ENCODE results near the gene CHRNA10.

Gene CHRNA10, protein sequence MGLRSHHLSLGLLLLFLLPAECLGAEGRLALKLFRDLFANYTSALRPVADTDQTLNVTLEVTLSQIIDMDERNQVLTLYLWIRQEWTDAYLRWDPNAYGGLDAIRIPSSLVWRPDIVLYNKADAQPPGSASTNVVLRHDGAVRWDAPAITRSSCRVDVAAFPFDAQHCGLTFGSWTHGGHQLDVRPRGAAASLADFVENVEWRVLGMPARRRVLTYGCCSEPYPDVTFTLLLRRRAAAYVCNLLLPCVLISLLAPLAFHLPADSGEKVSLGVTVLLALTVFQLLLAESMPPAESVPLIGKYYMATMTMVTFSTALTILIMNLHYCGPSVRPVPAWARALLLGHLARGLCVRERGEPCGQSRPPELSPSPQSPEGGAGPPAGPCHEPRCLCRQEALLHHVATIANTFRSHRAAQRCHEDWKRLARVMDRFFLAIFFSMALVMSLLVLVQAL

DNA sequence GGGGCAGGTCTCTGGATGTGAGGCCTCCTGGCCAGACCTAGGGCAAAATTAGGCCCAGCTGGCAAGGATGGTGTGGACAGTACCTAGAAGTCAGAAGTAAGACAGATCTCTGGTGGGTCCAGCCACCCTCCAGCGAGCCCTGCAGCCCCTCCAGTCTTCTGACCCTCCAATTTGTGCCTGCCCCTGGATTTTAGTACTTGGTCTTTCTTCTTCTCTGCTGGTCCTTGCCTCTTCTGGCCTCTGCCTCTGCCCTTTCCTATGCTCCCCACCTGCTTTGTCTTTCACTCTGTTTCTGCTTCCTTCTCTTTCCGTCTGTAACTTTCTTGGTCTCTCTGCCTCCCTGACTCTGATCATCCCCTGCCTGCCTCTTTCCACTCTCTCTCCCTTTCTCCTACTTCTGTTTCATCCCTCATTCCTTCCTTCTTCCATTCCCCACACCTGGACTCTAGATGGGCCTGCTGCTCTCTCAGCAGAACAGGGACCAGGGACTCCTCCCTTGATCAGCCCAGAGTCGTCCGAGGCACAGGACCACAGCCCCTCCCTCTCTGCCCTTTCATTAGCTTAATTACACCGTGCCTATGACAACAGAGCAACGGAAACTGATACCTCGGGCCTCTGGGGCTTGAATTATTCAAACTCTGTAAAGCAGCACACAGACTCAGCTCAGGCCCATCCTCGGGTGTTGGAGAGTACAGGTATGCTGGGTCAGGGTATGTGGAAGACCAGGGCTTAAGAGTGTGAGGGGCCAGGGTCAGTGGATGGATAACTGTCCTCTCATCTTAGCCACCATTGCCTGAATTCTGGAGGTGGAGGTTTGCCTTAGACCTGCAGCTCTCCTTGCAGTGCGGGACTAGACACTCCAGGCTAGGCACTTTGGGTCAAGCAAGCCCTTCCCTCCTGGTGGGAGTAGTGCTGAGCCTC is at the start of gene CHRNA10:
TSS of gene CHRNA10 (minus strand) at position 51 of the 921 bp plus-strand sequence. CDS start 72 bp downstream, outside the sequence.
- no peak within 1 kb of the TSS for H3K27ac ChIP-seq
- ChIA-PET CTCF (no interaction called here), POLR2A (ENCODE audit: low non-redundant PET) (no interaction called here)
- TF ChIP-seq CTCF (conservative IDR thresholded peaks at IDR 0.05; ENCODE audit: low read depth): no peak
- DNase-seq (ENCODE audit: low spot score): no peak

DNA sequence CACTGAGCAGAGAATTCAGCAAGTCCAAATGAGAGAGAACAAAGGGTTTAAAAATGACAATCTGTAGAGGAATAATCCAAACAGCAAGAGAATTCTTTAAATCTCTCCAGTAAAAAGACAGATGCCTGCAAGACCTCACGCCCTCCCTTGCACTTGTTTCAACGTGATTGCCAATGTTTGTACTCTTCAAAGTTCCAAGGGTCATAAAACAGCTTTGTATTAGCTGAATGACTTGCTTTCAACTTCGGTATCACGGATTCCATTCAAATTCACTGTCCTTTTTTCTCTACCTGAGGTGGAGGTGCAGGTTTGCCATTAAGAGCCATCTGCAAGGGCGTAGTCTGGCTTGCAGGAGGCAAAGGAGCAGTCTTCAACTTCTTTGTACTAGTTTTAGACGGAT is 41.1 kb upstream of the CHRNA10 start:
- no peak for TF ChIP-seq CTCF (conservative IDR thresholded peaks at IDR 0.05; ENCODE audit: low read depth)
- H3K27ac ChIP-seq: no peak overlapping the region
- no peak for DNase-seq (ENCODE audit: low spot score)
- POLR2A ChIA-PET (ENCODE audit: low non-redundant PET): no interaction called here
- CTCF ChIA-PET: no interaction called here

DNA sequence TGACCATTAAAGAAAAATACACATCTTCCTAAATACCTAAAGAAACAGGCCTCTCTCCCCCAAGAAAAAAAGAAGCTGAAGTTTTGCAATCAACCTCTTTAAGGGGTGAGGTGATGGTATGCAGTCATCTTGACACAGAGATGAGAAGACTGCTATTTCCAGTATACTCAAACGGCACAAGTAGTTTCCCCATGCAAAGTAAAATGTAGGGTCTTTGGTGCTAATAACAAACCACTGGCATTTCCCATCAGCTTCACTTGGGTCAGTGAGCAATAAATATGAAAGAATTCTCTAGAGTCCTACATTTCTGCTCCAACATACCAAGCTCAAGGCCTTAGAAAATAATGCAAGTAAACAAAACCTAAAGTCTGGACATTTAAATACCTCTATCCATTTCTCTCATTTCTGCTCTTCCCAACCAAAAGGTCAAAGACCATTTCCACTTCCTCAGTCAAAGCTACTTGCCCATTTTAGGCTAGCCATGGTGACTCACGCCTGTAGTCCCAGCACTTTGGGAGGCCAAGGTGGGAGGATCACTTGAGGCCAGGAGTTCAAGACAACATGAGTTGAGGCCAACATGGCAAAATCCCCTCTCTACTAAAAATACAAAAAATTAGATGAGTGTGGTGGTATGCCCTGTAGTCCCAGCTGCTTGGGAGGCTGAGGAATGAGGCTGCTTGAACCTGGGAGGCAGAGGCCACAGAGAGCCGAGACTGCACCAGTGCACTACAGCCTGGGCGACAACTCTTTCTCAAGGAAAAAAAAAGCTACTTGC is 39.5 kb upstream of the CHRNA10 start:
- no peak overlapping the region for H3K27ac ChIP-seq
- CTCF ChIA-PET: interaction anchor here (0.6 kb wide), 1 partner anchor 645 kb away, joined by 3 read pairs; no protein-coding TSS in a partner anchor
- DNase-seq (ENCODE audit: low spot score): no peak
- no peak for TF ChIP-seq CTCF (conservative IDR thresholded peaks at IDR 0.05; ENCODE audit: low read depth)
- POLR2A ChIA-PET (ENCODE audit: low non-redundant PET): no interaction called here

- TF ChIP-seq CTCF (conservative IDR thresholded peaks at IDR 0.05; ENCODE audit: low read depth): no peak
- ChIA-PET CTCF (interaction anchor here (0.7 kb wide), 1 partner anchor 101 kb away, joined by 4 read pairs; no protein-coding TSS in a partner anchor), POLR2A (ENCODE audit: low non-redundant PET) (no interaction called here)
- H3K27ac ChIP-seq: no peak overlapping the region
- DNase-seq (ENCODE audit: low spot score): no peak
Measured at GRCh38 chr11:3709977-3710376, 38.8 kb upstream of the CHRNA10 start.

DNA sequence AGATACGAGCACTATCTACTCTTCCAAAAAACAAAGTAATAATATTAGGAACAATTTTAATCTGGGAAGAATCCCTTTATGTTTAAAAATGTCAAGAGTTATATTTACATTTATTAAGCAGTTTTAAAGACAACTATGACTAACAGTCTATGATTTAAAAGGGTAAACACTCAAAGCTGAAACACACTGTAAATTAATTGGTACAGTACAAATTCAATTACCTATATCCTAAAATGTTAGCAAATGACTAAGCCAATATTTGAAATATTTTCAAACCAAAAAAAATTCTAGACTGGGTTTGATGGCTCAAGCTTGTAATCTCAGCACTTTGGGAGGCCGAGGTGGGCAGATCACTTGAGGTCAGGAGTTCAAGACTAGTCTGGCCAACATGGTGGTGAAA is 36.0 kb upstream of the CHRNA10 start:
- ChIA-PET POLR2A (ENCODE audit: low non-redundant PET) (no interaction called here), CTCF (no interaction called here)
- H3K27ac ChIP-seq: no peak overlapping the region
- DNase-seq (ENCODE audit: low spot score): no peak
- TF ChIP-seq CTCF (conservative IDR thresholded peaks at IDR 0.05; ENCODE audit: low read depth): no peak

GRCh38 chr11:3703383-3703782 is 32.2 kb upstream of the CHRNA10 start:
- no peak overlapping the region for H3K27ac ChIP-seq
- no peak for DNase-seq (ENCODE audit: low spot score)
- CTCF ChIA-PET: interaction anchor here (0.7 kb wide), 1 partner anchor 22 kb away, joined by 3 read pairs; no protein-coding TSS in a partner anchor
- POLR2A ChIA-PET (ENCODE audit: low non-redundant PET): no interaction called here
- no peak for TF ChIP-seq CTCF (conservative IDR thresholded peaks at IDR 0.05; ENCODE audit: low read depth)
